ENCODE measurements around the gene ADGRF3. TPM values are rescaled to one million over a fixed set of nuclear protein-coding genes. Genes with fewer than 3 reads are reported as not detected.

ADGRF3 gene
- total RNA-seq, 2 donors from 2014 or later = 0.35 to 0.93 TPM

DNA sequence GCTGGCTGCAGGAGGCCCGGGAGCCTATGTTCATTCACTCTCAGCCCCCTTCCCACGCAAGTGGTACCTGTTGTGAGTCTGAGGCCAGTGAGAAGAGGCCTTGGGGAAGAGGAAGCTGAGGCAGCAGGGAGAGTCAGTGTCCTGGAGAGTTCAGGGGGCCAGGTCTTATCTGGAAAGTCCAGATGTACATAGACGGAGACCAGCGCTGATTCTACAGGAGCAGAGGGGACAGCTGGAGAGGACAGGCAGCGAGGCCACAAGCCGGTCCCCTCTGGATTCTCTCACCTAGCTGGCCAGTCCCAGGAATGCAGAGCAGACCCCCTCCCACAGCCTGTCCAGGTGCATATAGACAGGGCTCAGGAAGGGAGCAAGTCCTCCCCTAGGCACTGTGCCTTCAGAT is 29.7 kb downstream of the ADGRF3 start:
- no peak overlapping the region for H3K27ac ChIP-seq (ENCODE audit: low read depth, low read length)
- Mint-ChIP-seq H3K4me3 (no peak overlapping the region), H3K4me1 (peaks cover 4% of the 10 kb centered on the region), H3K27me3 (ENCODE audit: insufficient read depth) (peaks cover 4% of the 10 kb centered on the region), H3K36me3 (ENCODE audit: low read depth) (no peaks in the 10 kb centered on the region), H3K9me3 (no peaks in the 10 kb centered on the region), H3K27ac (no peak overlapping the region)
- H3K9me3 ChIP-seq (ENCODE audit: control insufficient read depth, low read length) = no peaks in the 10 kb centered on the region
- TF ChIP-seq, protein P1, sequence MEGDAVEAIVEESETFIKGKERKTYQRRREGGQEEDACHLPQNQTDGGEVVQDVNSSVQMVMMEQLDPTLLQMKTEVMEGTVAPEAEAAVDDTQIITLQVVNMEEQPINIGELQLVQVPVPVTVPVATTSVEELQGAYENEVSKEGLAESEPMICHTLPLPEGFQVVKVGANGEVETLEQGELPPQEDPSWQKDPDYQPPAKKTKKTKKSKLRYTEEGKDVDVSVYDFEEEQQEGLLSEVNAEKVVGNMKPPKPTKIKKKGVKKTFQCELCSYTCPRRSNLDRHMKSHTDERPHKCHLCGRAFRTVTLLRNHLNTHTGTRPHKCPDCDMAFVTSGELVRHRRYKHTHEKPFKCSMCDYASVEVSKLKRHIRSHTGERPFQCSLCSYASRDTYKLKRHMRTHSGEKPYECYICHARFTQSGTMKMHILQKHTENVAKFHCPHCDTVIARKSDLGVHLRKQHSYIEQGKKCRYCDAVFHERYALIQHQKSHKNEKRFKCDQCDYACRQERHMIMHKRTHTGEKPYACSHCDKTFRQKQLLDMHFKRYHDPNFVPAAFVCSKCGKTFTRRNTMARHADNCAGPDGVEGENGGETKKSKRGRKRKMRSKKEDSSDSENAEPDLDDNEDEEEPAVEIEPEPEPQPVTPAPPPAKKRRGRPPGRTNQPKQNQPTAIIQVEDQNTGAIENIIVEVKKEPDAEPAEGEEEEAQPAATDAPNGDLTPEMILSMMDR (conservative IDR thresholded peaks at IDR 0.05) = no peak
- H3K27me3 ChIP-seq (ENCODE audit: control insufficient read depth, insufficient read depth, low read length, poor library complexity, severe bottlenecking) = no peaks in the 10 kb centered on the region
- 91% methylated on average over 6 of the region's 6 CpGs for WGBS, 2 experiments (ENCODE audit: insufficient coverage in 1 of 2, insufficient read length in 1 of 2)
- no peaks in the 10 kb centered on the region for H3K4me1 ChIP-seq (ENCODE audit: control insufficient read depth, insufficient read depth, low read length)
- H3K36me3 ChIP-seq (ENCODE audit: control insufficient read depth, insufficient read depth, low read length) = no peaks in the 10 kb centered on the region
- no peak for DNase-seq
- H3K9ac ChIP-seq (ENCODE audit: extremely low read depth, low read length, poor library complexity, severe bottlenecking) = no peak overlapping the region
- H3K4me3 ChIP-seq (ENCODE audit: low read length) = no peak overlapping the region

GRCh38 chr2:26316041-26316440 is 30.5 kb downstream of the ADGRF3 start:
- H3K27ac ChIP-seq (ENCODE audit: low read depth, low read length) = no peak overlapping the region
- Mint-ChIP-seq H3K36me3 (ENCODE audit: low read depth) (no peaks in the 10 kb centered on the region), H3K4me3 (no peak overlapping the region), H3K27ac (no peak overlapping the region), H3K4me1 (peaks cover 4% of the 10 kb centered on the region), H3K9me3 (no peaks in the 10 kb centered on the region), H3K27me3 (ENCODE audit: insufficient read depth) (peaks cover 4% of the 10 kb centered on the region)
- no peak overlapping the region for H3K9ac ChIP-seq (ENCODE audit: extremely low read depth, low read length, poor library complexity, severe bottlenecking)
- H3K4me1 ChIP-seq (ENCODE audit: control insufficient read depth, insufficient read depth, low read length) = no peaks in the 10 kb centered on the region
- WGBS, 2 experiments (ENCODE audit: insufficient coverage in 1 of 2, insufficient read length in 1 of 2) = 76 to 79% methylated on average over 2 of the region's 2 CpGs
- no peaks in the 10 kb centered on the region for H3K27me3 ChIP-seq (ENCODE audit: control insufficient read depth, insufficient read depth, low read length, poor library complexity, severe bottlenecking)
- DNase-seq = peak; percentile 69
- TF ChIP-seq, protein P1 (conservative IDR thresholded peaks at IDR 0.05) = peak; percentile 63
- H3K4me3 ChIP-seq (ENCODE audit: low read length) = no peak overlapping the region
- no peaks in the 10 kb centered on the region for H3K9me3 ChIP-seq (ENCODE audit: control insufficient read depth, low read length)
- H3K36me3 ChIP-seq (ENCODE audit: control insufficient read depth, insufficient read depth, low read length) = no peaks in the 10 kb centered on the region

GRCh38 chr2:26314243-26314642 is 32.3 kb downstream of the ADGRF3 start:
- TF ChIP-seq, protein P1 (conservative IDR thresholded peaks at IDR 0.05) = peak; percentile 70
- 67 to 74% methylated on average over 2 to 8 of the region's 8 CpGs for WGBS, 2 experiments (ENCODE audit: insufficient coverage in 1 of 2, insufficient read length in 1 of 2)
- no peaks in the 10 kb centered on the region for H3K9me3 ChIP-seq (ENCODE audit: control insufficient read depth, low read length)

More at GRCh38 chr2:26314243-26314642, 32.3 kb downstream of the ADGRF3 start:
- peak; percentile 83 for DNase-seq
- Mint-ChIP-seq H3K4me1 (peaks cover 4% of the 10 kb centered on the region), H3K4me3 (no peak overlapping the region), H3K27ac (no peak overlapping the region), H3K36me3 (ENCODE audit: low read depth) (no peaks in the 10 kb centered on the region), H3K27me3 (ENCODE audit: insufficient read depth) (peaks cover 3% of the 10 kb centered on the region), H3K9me3 (no peaks in the 10 kb centered on the region)
- Histone ChIP-seq H3K4me1 (ENCODE audit: control insufficient read depth, insufficient read depth, low read length) (no peaks in the 10 kb centered on the region), H3K27ac (ENCODE audit: low read depth, low read length) (no peak overlapping the region), H3K9ac (ENCODE audit: extremely low read depth, low read length, poor library complexity, severe bottlenecking) (no peak overlapping the region), H3K4me3 (ENCODE audit: low read length) (no peak overlapping the region), H3K27me3 (ENCODE audit: control insufficient read depth, insufficient read depth, low read length, poor library complexity, severe bottlenecking) (no peaks in the 10 kb centered on the region), H3K36me3 (ENCODE audit: control insufficient read depth, insufficient read depth, low read length) (no peaks in the 10 kb centered on the region)
